NCI-H187 treated with DMSO at 0.1 percent for 48 hours (cell line): Measurements from ENCODE around the gene IQCE.
"Not testable (repeated sequence)": the region's sequence is repeated elsewhere in the genome, so short reads cannot be mapped to it uniquely, and the experiment has no call there.

Source experiments
- DNase-seq: peaks from one replicate; lab custom pipeline; 2025; lab: John Stamatoyannopoulos, UW

IQCE gene

DNA sequence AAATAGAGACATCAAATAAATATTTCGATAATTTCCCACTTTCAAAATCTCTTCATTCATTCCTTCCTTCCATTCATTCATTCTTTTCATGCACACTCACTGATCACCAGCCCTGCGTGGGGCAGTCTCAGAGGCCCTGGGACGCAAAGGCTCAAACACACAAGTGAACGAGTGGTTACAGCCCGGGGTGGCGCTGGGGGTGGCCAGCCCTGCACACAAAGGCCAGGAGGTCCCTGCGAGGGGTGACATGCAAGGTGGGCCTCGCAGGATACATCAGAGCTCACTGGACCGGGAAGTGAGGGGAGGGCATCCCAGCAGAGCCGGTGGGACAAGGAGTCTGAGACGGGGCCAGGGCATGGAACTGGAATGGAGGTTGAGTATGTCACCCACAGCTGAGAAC, 43.1 kb downstream of the IQCE start:
- no peak for DNase-seq

DNA sequence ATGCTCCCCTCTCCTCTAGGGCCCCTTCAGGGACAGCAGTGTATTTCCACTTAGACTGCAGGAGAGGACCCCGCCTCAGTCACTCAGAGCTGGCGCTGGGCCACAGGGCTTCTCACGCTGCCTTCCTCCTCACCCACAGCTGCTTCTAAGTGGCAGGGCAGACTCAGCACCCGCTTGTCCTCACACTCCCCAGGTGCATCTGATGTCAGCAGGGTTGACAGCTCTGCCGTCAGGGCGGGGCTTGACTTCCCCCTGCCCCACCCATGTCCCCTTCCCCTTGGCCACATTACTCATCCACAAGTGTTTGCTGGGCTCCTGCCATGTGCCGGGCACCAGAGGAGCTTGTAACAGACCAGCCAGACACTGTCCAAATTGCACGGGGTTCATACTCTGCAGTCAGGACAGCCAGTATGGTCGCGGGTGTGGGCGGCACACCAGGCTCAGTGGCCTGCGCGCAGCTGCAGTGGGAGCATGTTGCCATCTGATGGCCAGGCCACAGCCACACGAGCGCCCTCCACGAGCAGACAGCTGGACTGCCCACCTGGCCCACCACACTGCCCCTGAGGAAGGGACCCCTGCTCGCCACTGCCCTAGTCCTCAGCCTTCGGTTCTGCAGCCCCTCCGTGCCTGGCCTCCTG, 43.7 kb downstream of the IQCE start:
- DNase-seq = no peak

DNA sequence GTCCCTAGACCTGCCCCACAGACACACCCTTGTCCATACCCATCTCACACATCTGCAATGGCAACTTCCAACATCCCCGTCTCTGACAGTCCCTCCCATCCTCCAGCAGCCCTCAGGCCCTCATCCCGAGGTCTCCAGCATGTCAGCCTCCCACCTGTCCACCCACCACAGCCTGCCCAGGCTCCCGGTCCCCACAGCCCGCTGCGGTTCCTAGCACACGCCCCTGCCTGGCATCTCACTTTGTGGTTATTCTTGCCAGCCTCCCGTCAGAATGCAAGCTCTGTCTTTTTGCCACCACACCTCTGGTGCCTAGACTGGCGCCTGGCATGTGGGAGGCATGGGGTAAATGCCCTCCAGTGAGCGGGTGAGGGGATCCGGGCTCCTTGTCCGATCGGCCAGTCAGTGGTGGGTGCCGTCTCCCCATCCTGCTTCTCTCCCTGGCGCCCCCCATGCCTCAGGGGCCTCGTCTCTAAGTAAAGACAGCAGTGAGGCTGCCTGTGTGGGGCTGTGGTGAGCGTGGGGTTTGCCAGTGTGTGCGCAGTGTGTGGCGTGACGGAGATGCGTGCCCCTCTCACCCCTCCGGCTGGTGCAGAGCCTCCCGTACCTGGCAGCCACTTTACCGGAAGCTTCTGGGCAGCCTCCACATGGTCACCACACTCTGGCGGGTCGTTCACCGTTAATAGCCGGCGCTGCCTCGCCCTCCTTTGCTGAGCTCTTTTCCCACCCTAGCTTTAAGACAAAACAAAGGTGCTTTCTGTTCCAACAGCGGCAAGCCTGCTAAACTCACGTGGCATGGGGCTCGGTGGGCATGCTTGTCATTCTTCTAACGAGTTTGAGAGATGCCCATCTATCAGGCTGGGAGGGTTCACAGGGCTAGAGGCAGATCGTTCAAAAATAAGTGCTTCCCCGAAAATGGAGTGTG, 44.5 kb downstream of the IQCE start:
- no peak for DNase-seq

DNA sequence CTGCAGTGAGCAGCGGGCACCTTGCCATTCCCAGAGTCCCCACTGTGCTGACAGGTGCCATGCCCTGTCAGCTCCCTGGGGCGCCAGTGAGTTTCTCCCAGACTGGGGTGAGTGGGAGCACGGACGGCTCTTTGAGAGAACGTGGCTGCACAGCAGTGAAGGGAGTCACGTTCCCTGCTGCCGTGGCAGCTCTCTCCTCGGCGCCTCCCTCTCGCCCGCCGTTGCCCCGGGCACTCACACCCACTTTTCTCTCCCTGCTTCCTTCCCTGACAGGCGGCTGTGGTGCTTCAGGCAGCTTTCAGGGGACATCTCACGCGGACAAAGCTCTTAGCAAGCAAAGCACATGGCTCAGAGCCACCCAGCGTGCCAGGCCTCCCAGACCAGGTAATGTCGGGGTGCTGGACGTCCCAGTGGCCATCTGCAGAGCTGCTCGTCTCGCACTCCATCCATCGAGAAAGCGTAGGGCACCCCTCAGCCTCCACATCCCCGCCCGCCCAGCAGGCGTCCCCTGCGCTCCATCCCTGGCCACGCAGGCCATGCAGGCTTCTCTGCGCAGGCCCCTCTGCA, 45.9 kb downstream of the IQCE start:
- DNase-seq = no peak

GRCh38 chr7:2605608-2606538, 47.1 kb downstream of the IQCE start:
- DNase-seq = no peak

DNA sequence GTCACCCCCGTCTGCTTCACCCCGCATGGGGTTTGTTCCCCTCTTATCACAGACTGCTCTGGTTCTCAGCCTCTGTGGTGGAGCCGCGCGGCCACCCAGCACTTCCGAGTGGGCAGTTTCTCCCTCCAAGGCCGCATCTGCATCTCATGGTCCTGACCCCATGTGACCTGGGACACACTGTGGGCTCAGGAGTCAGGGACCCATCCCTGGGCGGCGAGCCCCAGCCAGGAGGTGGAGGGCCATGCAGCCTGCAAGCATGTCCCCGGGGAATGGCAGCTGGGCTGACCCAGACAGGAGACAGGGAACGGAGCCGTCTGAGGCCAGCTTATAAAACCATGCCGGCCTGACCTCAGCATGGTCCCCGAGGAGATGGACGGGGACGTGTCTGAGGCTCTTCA, 47.8 kb downstream of the IQCE start:
- no peak for DNase-seq

- no peak for DNase-seq
These were observed 48.5 kb downstream of the IQCE start for GRCh38 chr7:2607122-2607922.

- no peak for DNase-seq
These were observed 49.4 kb downstream of the IQCE start for GRCh38 chr7:2607923-2608904.

DNA sequence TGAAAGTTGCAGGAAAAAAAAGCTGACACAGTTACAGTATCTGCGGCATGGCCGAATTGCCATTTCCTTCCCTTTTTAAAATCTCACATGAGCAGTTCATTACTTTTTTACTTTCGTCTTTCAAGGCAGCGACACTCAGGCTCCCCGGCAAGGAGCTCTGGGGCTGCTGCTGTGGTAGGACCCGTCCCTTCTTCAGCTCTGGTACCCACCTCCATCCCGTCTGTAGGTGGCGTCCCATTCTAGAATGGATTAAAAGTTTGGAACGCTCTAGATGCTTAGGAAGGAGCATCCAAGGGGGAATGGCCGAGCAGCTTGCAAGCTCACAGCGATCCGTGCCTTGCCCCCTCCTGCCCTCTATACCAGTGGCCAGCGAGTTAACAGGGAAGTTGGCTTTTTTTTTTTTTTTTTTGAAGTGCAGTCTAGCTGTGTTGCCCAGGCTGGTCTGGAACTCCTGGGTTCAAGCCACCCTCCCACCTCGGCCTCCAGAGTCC, 50.2 kb downstream of the IQCE start:
- no peak for DNase-seq

GRCh38 chr7:2609646-2610045, 50.9 kb downstream of the IQCE start:
- DNase-seq = not testable (repeated sequence)

- no peak for DNase-seq
These were observed 51.7 kb downstream of the IQCE start for GRCh38 chr7:2610466-2610865.

GRCh38 chr7:2610898-2611297, 52.1 kb downstream of the IQCE start:
- no peak for DNase-seq

DNA sequence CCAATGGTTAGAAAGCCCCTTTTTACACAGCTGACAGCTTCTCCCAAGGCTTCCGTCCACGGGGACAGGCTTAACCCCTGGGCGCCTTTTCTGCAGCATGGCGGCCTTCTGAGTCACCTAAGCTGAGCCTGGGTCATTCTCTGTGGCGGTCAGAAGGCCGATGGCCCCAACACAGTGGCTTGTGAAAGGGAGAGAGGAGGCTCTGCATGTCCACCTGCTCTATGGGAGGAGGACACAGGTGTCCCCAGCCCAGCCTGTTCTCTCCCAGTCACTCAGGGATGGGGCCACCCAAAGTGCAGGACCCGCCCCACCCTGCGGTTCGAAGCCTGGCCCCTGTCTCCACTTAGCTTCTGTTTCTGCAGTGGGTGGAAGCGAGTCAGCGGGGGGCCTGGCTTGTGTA, 52.6 kb downstream of the IQCE start:
- no peak for DNase-seq

DNA sequence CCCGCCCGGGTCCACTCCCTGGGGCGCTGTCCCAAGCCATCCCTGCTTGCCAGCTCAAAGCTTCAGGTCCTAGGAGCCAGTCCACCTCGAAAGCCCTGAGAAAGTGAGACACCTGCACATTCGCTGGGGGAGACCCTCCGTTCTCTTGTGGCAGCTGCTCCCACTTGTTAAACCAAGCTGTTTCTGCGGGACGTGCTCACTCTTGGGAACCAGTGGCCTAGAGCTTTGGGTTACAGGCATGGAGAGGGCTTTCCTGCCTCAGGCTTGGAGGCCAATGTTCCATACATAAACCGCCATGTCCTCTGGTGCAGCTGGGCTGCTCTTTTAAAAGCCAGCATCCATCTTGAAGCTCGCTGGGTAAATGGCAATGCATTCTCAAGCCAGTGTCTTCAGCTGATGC, 53.1 kb downstream of the IQCE start:
- no peak for DNase-seq

DNA sequence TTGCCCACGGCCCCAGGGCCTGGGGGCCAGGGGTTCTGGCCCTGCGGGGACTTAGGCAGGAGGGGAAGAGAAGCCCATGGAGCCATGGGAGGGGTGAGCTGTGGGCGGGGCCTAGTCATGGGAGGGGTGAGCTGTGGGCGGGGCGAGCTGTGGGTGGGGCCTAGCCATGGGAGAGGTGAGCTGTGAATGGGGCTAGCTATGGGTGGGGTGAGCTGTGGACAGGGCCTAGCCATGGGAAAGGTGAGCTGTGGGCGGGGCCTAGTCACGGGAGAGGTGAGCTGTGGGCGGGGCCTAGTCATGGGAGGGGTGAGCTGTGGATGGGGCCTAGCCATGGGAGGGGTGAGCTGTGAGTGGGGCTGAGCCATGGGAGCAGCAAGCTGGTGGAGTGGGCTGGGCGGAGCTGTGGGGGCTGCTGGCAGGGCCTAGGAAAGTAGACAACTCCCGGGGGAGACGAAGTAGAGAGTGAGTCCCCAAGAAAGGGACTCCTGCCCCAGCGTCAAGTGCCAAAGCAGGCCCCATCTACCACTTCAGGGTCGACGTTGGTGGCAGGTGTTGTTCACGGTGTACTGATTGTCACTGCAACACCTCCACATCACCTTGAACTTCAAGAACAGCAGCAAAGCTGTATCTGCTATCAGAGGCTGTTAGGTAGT, 53.8 kb downstream of the IQCE start:
- no peak for DNase-seq

DNA sequence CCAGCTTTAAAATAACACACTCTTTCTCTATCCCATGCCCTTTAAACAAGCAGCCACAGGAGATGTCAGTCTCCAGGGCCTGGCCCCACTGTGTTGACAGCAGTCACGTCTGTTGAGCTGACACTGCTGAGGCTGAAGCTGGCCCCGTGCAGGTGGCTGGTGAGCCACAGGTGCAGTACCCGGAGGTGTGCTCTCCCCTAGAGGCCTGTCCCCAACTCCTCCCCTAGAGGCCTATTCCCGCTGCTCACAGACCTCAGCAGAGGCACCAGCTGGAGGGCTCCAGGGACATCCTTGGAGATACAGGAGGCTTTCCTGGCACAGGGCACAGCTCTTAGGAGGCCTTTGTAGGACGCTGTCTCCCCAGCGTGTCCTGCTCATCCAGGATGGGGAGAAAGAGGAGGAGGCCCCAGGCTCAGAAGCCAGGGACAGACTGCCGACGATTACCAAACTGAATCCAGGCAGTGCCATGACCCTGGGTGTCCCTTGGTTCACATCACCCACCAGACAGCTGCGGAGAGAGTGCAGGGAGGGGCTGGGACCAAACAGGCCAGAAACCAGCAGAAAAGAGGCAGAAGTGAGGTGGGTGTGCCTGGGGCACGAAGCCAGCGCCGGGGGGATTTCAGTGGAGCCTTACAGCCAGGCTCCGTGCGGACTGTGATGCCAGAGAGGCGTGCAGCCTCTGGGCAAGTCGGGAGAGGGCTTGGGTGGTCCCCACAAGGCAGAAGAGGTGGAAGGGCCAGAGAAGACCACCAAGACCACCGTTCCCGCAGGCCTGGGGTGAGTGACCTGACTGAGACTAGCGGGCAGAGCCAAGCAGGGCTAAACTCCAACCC, 54.5 kb downstream of the IQCE start:
- DNase-seq = no peak

- no peak for DNase-seq
These were observed 55.3 kb downstream of the IQCE start for GRCh38 chr7:2613931-2614600.
